Nephron progenitor cell (in vitro differentiated cells): ENCODE data around the gene DOP1A.

Experiments used
- DNase-seq: peaks from one replicate; pipeline ENCODE4 v3.0.0; 2021
- H3K27ac Mint-ChIP-seq: 2 replicates; pipeline ENCODE4 v1.8.0; 2021; ENCODE audit warnings: mild to moderate bottlenecking, moderate library complexity, mixed read lengths
- H3K27me3 Mint-ChIP-seq: 2 replicates; pipeline ENCODE4 v1.8.0; 2021; ENCODE audit warnings: mild to moderate bottlenecking, low read depth, mixed read lengths; ENCODE audit not compliant: poor library complexity
- H3K36me3 Mint-ChIP-seq: 2 replicates; pipeline ENCODE4 v1.8.0; 2021; ENCODE audit warnings: low read depth, mixed read lengths
- H3K4me1 Mint-ChIP-seq: 2 replicates; pipeline ENCODE4 v1.8.0; 2021; ENCODE audit warnings: mixed read lengths
- H3K4me3 Mint-ChIP-seq: 2 replicates; pipeline ENCODE4 v1.8.0; 2021; ENCODE audit warnings: mild to moderate bottlenecking, moderate library complexity, mixed read lengths
- H3K9me3 Mint-ChIP-seq: 2 replicates; pipeline ENCODE4 v1.8.0; 2021; ENCODE audit warnings: mild to moderate bottlenecking, moderate library complexity, mixed read lengths
- CTCF ChIP-seq: fragments of 200-600 bp; sonication (generic); IDR thresholded peaks from 2 replicates; pipeline ENCODE4 v1.5.0; 2021; ENCODE audit warnings: antibody characterized with exemption

DOP1A gene

DNA sequence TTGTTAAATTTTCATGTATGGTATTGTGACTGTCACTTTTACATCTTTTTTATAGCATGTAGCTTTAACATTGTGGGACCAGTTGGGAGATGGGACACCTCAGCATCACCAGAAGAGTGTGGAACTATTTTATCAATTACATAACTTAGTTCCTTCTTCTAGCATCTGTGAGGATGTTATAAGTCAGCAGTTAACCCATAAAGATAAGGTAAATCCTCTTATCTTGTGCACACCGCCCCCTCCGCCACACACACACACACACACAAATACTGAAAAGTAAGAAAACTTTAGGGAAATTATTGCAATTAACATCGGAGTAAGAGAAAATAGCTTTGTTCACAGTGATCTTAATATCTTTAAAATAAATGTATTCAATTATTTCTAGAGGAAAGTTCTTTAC lies 64.7 kb downstream of the DOP1A start:
- TF ChIP-seq CTCF = no peak
- peaks cover 37% of the 10 kb centered on the region for H3K36me3 Mint-ChIP-seq
- no peak overlapping the region for H3K27ac Mint-ChIP-seq
- no peaks in the 10 kb centered on the region for H3K27me3 Mint-ChIP-seq
- no peak overlapping the region for H3K4me3 Mint-ChIP-seq
- no peaks in the 10 kb centered on the region for H3K4me1 Mint-ChIP-seq
- DNase-seq = no peak
- H3K9me3 Mint-ChIP-seq = no peaks in the 10 kb centered on the region

DNA sequence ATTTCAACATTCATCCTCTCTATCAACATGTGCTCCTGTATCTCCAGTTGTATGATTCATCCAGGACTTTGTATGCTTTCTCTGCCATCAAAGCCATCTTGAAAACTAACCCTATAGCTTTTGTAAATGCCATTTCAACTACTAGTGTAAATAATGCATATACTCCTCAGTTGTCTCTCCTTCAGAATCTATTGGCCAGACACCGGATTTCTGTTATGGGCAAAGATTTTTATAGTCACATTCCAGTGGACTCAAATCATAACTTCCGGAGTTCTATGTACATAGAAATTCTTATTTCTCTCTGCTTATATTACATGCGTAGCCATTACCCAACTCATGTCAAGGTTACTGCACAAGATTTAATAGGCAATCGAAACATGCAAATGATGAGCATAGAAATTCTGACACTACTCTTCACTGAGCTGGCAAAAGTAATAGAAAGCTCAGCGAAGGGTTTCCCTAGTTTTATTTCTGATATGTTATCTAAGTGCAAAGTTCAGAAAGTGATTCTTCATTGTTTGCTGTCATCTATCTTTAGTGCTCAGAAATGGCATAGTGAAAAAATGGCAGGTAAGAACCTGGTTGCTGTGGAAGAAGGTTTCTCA lies 70.7 kb downstream of the DOP1A start:
- Mint-ChIP-seq H3K4me3 (no peak overlapping the region), H3K27ac (no peak overlapping the region), H3K27me3 (no peaks in the 10 kb centered on the region), H3K4me1 (no peaks in the 10 kb centered on the region), H3K36me3 (peaks cover 38% of the 10 kb centered on the region), H3K9me3 (no peaks in the 10 kb centered on the region)
- no peak for TF ChIP-seq CTCF
- no peak for DNase-seq

DNA sequence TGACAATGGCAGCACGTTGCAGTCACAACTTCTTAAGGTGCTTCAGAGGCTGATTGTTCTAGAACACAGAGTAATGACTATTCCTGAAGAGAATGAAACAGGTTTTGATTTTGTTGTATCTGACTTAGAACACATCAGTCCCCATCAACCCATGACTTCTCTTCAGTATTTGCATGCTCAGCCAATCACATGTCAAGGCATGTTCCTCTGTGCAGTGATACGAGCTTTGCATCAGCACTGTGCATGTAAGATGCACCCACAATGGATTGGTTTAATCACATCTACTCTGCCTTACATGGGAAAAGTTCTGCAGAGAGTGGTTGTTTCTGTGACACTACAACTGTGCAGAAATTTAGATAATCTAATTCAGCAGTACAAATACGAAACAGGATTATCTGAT lies 71.3 kb downstream of the DOP1A start:
- H3K27me3 Mint-ChIP-seq = no peaks in the 10 kb centered on the region
- no peak overlapping the region for H3K27ac Mint-ChIP-seq
- H3K4me3 Mint-ChIP-seq = no peak overlapping the region
- peaks cover 43% of the 10 kb centered on the region for H3K36me3 Mint-ChIP-seq
- H3K9me3 Mint-ChIP-seq = no peaks in the 10 kb centered on the region
- no peaks in the 10 kb centered on the region for H3K4me1 Mint-ChIP-seq
- no peak for DNase-seq
- TF ChIP-seq CTCF = no peak

GRCh38 chr6:83151114-83151513 lies 83.6 kb downstream of the DOP1A start:
- no peak for TF ChIP-seq CTCF
- no peak overlapping the region for H3K4me3 Mint-ChIP-seq
- no peak for DNase-seq
- no peaks in the 10 kb centered on the region for H3K4me1 Mint-ChIP-seq
- no peak overlapping the region for H3K27ac Mint-ChIP-seq
- H3K27me3 Mint-ChIP-seq = no peaks in the 10 kb centered on the region
- H3K36me3 Mint-ChIP-seq = peaks cover 25% of the 10 kb centered on the region
- no peaks in the 10 kb centered on the region for H3K9me3 Mint-ChIP-seq

DNA sequence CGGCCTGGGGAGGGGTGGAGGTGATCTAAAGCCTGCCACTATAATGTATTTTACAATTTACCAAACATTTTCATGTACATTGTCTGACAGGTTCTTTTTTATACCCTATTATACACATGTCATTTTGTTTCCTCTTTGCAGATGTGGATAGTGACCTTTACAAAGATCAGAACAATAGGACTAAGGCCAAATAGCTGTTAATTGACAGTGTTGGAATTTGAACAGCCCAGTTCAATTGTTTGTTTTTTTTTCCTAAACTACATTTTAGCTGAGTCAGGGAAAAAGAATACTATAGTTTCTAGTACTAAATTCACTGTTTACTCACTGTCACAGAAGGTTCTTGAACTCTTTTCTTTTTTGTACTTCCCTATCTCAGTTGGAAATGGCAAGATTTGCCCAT lies 85.4 kb downstream of the DOP1A start:
- H3K27ac Mint-ChIP-seq = no peak overlapping the region
- no peaks in the 10 kb centered on the region for H3K9me3 Mint-ChIP-seq
- peaks cover 29% of the 10 kb centered on the region for H3K36me3 Mint-ChIP-seq
- H3K4me3 Mint-ChIP-seq = no peak overlapping the region
- no peak for TF ChIP-seq CTCF
- DNase-seq = no peak
- H3K4me1 Mint-ChIP-seq = no peaks in the 10 kb centered on the region
- H3K27me3 Mint-ChIP-seq = no peaks in the 10 kb centered on the region

- no peak for DNase-seq
- Mint-ChIP-seq H3K4me1 (no peaks in the 10 kb centered on the region), H3K4me3 (no peak overlapping the region), H3K27ac (no peak overlapping the region), H3K36me3 (peaks cover 28% of the 10 kb centered on the region), H3K9me3 (no peaks in the 10 kb centered on the region), H3K27me3 (no peaks in the 10 kb centered on the region)
- no peak for TF ChIP-seq CTCF
These were observed 86.5 kb downstream of the DOP1A start for GRCh38 chr6:83153883-83154521.
